GM19397 (cell line): ENCODE data around the gene YWHAG.
A peak's percentile ranks its signal among the peaks of the same experiment; 100 is the strongest.
"Not testable (repeated sequence)": the region's sequence is repeated elsewhere in the genome, so short reads cannot be mapped to it uniquely, and the experiment has no call there.

Experiments
- ATAC-seq: cut with Tn5 transposase; IDR thresholded peaks from one replicate; pipeline ENCODE4 v1.9.1; 2021; ENCODE audit warnings: mild to moderate bottlenecking, moderate library complexity; ENCODE audit not compliant: unreplicated experiment

YWHAG gene

GRCh38 chr7:76381814-76382213 is 23.0 kb upstream of the YWHAG start:
- ATAC-seq = no peak

GRCh38 chr7:76380623-76380966 is 21.8 kb upstream of the YWHAG start:
- no peak for ATAC-seq

- ATAC-seq = no peak
These were observed 18.6 kb upstream of the YWHAG start for GRCh38 chr7:76377186-76377918.

- ATAC-seq = no peak
These were observed 16.5 kb upstream of the YWHAG start for GRCh38 chr7:76375251-76375650.

GRCh38 chr7:76372984-76373833 is 14.4 kb upstream of the YWHAG start:
- ATAC-seq = no peak

GRCh38 chr7:76371396-76371795 is 12.6 kb upstream of the YWHAG start:
- no peak for ATAC-seq

GRCh38 chr7:76369018-76369417 is 10.2 kb upstream of the YWHAG start:
- ATAC-seq = no peak

GRCh38 chr7:76368190-76368589 is 9.4 kb upstream of the YWHAG start:
- no peak for ATAC-seq

GRCh38 chr7:76364198-76364584 is 5.4 kb upstream of the YWHAG start:
- ATAC-seq = no peak

GRCh38 chr7:76363754-76364153 is 5.0 kb upstream of the YWHAG start:
- not testable (repeated sequence) for ATAC-seq

- ATAC-seq = no peak
These were observed 1.3 kb upstream of the YWHAG start for GRCh38 chr7:76359978-76360638.

GRCh38 chr7:76359111-76359977 is 553 bp upstream of the YWHAG start:
- peak; percentile 84 for ATAC-seq

- peak; percentile 28 for ATAC-seq
These were observed 745 bp downstream of the YWHAG start for GRCh38 chr7:76358011-76358480.

- no peak for ATAC-seq
These were observed 1.2 kb downstream of the YWHAG start for GRCh38 chr7:76357475-76358010.

GRCh38 chr7:76356823-76357222 is 2.0 kb downstream of the YWHAG start:
- no peak for ATAC-seq

GRCh38 chr7:76356115-76356514 is 2.7 kb downstream of the YWHAG start:
- no peak for ATAC-seq

GRCh38 chr7:76354981-76355730 is 3.6 kb downstream of the YWHAG start:
- no peak for ATAC-seq

GRCh38 chr7:76354516-76354915 is 4.3 kb downstream of the YWHAG start:
- ATAC-seq = no peak

- ATAC-seq = no peak
These were observed 5.0 kb downstream of the YWHAG start for GRCh38 chr7:76353744-76354143.

GRCh38 chr7:76352193-76352592 is 6.6 kb downstream of the YWHAG start:
- ATAC-seq = no peak
